UCSD-AML1 (cell line): ENCODE measurements around the gene FBXW12.

Experiments used
- DNase-seq: peaks from one replicate; lab custom pipeline; 2025; ENCODE audit not compliant: unreplicated experiment; lab: John Stamatoyannopoulos, UW

Gene FBXW12

DNA sequence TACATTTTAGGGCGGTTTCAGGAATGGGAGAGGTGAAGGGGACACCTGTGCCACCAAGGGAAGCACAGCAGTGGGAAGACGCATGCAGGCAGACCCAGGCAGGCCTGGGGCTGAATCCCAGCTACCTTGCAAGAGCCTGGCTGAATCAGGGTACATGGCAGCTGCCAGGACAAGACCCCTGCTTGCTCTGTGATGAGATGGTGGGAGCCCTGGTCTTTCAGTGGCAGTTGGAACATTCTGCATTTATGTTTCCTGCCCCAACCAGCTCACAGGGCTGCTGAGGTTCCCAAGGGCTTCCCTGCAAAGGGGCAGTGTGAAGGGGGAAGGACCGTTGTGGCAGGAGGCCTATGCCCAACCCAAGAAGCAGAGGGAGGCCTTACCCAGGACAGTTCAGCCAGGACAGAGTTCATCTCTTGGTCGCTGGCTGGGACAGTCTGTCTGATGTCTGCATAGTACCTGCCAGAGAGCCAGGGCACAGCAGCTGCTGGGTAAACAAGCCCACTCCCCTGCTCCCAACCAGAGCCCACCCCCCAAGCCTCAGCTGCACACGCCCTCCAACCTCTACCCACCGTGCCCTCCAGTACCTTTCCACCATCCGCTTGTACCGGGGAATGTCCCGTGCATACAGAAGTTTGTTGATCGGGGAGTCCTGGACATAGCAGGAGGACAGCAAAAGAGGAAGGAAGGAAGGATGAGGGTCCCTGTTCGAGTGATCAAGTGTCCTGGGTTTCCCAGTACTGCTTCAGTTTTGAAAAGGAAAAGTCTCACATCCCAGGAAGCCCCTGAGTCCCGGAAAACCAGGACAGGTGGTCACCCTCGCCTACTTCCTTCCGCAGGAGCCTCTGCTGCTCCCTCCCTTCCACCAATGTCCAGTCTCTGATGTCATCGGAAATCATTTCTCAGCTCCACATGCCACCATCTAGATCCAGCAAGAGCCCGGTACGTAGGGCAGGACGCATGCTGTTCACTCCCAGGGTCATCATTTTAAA is 34.7 kb downstream of the FBXW12 start:
- no peak for DNase-seq

DNA sequence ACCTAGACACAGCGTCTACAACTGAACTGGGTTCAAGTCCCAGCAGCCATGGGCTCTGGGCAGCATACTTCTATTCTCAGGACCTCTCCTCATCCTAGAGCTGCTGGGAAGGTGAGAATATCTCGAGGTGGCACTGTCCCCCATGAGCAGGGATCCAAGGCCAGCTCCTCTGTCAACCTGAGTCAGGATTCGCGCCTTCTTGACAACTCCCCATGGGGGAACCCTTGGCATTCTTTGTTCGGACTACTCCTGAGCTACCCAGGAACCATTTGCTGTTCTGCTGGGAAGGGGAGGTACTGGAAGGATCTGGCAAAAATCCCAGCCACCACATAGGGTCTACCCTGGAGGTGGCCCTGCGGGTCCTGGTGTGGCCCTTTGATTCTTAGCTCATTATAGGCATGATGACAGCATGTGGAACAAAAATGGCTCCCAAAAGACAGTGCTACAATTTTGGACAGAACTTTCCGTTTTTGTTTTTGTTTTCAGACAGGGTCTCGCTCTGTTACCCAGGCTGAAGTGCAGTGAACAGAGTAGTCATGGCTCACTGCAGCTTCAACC is 35.6 kb downstream of the FBXW12 start:
- DNase-seq, result no peak

DNA sequence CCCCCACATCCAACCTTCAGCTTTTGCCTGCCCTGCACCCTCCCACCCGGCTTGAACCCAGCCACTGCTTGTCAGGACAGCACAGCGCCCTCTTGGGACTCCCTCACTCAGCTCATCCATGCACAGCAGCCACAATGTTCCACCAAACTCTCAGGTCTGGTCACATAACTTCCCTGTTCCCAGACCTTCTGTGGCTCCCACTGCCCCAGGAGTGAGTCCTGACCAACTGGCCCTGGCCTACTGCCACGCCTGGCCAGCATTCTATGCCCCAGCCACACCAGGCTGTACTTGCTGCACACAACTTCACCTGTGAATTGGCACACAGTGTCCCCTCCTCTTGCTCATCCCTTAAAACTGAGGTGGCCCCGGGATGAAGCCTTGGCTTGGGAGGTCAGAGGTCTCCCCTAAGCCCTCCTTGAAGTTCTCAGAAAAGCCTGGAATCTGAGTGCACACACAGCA is 36.8 kb downstream of the FBXW12 start:
- no peak for DNase-seq

DNA sequence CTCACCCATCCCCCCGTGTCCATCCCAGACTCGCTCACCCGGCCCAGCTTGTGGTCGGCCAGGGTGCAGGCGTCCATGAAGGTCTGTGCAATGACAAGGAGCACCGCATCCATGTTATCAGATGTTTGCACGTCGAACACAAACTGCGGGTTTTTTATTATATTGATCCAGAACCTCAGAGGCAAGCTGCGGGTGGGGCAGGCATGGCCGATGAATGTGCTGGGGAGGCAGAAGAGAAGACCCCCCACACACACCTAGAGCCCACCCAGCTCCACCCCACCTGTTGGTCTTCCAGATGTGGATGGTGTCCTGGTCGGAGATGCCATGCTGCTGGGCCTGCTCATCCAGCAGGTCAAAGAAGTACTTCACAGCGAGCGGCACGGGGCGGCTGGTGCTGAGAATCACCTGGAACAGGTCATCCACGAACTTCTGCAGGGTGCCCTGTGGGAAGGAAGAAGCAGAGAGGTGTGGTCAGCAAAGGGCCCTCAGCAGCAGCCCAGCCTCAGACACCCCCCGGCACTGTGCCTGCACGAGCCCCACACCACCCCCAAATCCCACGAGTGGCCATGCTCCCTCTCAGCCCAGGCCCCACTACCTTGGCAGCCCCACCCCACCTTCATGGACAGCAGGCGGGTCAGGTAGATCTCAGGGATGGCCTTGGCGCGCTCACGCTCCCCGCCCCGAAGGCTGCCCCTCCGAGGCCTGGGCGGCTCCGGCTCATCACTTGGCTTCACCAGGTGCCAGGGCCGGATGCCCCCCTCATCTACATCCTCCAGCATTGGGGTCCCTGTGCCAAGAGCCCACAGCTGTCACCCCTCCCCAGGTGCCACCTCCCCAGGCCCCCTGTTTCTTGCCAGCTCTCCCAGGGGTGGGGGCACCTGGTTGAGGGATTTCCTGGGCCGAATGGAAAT is 37.5 kb downstream of the FBXW12 start:
- DNase-seq, result no peak

DNA sequence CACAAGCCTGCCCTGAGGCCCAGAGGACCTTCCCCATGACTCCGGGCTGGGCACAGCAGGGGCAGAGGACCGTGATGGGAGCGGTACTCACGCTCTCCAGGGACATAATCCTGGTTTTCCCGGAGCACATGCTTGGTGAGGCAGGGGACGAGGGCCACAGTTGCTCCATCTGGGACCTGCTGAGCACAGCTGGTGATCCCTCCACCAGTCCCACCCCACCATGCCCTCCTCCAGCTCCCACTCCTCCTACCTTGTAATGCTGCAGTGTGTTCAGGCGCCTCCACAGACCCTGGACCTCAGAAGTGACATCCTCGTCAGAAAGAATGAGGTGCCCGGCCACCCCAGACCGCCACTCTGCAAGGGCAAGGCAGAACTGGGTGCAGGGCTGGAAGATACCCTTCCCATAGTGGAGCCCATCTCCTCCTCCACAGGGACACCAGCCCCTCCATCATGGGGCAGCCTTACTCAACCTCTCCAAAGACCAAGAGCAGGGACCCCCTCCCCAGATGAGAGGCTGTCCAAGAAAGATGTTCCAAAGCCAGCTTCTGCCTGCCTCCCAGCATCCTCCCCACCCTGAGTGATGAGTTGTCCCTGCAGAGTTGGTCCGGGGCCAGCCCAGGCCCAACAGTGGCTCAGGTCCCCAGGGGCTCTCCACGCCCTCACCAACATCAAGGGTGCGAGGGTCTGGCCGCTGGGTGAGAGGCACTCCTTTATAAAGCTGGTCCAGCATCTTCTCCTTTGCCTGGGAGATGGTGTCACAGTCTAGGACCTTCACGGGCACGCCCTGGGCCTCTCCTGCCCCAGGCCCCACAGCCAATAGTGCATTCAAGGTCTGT is 38.4 kb downstream of the FBXW12 start:
- no peak for DNase-seq

DNA sequence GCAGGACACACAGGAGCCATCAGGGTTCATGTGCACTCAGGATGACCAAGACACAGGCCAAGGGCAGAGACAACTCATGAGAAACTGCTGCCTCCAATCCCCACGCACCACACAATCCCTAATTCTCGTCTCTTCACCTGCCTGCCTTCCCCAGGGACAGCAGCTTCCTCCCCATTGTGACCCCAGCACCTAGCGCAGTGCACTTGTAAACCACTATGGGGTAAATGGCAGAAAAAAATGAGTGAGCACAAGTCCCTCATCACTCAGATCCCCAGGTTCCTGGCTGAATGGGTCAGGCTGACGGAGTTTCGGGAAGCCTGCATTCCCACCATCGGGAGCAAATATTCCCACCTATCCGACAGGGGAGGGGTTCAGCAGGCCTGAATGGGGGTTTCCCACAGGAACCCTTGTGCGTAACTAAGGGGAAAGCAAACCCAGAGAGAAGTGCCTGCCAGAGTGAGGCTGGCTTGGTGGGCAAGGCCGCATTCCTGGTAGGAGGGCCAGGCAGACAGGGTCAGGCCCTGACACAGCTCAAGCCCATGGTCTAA is 39.1 kb downstream of the FBXW12 start:
- no peak for DNase-seq

DNA sequence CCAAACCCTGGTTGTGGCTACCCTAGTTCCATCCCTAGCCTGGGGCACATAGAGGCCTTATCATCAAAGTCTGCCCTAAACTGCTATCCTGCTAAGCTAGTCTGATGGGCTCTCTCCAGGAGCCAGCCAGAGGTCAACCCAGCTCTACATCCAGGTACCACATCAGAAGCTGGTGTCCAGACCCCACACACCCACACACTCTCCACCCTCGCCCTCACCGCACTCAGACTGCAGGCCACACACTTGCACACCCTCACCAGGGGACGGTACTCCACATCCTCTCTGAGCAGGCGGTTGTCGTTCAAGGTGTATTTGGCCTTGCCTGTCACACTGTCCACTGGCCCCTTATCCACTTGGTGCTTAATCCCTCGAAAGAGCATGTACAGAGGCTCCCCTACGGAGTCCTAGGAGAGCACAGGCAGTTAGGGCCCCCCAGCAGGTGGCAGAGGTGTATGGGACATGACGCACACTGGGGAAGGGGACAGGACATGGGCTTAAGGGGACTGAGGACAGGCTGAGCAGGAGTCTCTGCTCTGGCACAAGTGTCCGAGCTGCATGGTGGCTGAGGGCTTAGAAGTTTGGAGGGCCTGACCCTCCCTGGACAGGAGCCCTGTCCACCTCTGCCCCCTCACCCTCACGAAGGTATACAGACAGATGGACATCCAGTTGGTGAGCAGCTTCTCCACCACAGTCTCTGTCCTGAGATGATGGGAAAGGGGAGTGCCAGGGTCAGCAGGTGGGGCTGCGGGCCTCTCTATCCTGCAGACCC is 39.8 kb downstream of the FBXW12 start:
- no peak for DNase-seq

DNA sequence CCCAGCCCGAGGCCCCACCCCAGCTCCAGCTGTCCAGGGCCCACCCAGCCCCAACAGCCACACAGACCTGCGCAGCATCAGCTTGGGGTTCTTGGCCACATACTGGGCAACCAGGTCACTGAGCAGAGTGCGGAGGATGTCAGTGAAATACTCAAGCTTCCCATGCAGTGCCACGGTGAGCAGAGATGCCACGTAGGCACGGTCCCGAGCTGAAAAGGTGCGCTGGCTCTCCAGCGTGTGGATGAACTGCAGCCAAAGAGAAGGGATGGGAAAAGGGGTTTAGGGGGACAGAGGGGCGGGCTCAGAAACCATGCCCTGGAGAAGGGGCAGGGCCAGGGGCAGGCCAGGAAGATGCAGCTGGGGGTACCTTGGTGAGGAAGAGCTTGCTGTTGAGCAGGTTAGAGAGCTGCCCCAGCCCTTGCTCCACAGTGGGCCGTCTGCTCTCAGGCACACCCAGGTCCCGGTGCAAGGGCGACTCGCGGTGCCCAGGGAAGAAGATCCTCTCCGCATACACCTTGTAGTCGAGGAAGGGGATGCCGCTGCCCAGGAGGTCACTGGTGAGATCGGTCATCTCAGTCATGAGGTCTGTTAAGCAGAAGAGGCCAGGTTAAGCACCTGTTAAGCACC is 40.5 kb downstream of the FBXW12 start:
- DNase-seq, result no peak

DNA sequence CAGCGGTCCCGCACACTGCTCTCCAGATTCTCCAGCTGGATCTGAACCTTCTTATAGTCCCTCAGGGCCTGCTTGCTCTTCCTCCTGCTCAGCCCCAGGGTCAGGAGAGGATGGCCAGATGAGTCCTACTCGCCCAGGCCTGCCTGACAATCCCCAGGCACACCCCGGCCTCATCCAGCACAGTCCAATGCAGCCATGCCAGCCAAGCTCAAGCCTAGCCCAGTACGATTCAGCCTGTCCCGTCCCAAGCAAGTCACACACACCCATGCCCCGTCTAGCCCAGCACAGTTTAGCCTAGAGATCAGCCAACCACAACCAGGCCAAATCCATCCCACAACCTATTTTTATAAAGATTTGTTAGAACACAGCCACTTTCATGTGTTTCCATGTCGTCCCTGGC is 41.1 kb downstream of the FBXW12 start:
- DNase-seq, result no peak

DNA sequence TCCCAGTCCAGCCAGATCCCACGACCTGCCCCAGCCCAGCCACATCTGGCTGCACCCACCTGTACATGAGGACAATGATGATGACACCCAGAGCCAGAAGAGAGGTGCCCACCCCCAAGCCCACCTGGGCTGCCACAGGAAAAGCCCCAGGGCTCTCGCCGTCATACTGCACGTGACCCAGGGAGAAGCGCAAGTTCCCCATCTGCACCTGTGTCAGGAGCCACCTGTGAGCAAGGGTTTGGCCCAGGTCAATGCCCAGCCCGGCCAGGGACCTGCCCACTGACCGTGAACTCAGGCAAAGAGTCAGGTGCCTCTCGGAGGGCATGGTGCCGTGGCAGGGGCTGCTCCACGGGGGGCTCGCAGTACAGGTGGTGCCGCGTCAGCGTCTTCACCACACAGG is 41.6 kb downstream of the FBXW12 start:
- DNase-seq, result no peak

DNA sequence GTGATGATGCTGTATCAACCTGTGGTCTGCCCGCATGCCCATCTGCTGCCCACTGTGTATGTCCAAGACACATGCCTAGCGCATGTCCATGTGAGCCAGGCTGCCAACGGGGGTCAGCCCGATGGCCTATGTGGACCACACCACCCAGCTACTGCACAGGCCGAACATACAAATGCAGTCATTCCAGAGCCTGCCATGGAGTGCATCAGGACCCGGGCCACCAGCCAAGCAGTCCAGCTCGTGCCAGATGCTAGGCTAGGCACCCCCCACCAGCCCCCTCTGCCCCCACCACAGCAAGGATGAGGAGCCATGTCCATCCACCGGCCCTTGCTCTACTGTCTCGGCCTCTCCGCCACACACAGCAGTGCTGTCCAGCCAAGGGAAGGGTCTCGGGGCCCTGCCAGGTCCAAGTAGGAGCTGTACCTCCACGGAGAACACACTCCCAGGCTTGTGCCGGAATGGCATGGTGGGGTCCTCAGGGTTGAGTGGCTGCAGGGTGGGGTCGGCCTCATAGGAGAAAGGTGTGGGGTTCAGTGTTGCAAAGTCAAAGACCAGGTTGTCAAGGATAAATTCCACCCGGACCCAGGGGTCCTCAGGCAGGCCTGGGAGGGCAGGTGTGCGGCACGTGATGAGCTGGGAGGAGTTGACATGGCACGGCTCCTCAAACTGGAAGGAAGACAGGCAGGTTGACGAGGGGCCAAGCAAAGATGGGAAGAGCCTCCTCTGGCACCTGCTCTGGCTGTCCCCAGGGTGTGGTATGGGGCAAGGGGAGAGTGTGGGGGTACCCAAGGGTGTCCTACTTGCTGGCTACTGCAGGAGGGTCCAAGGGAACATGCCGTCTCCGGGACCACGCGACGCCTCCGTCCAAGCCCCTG is 42.6 kb downstream of the FBXW12 start:
- DNase-seq, result no peak

DNA sequence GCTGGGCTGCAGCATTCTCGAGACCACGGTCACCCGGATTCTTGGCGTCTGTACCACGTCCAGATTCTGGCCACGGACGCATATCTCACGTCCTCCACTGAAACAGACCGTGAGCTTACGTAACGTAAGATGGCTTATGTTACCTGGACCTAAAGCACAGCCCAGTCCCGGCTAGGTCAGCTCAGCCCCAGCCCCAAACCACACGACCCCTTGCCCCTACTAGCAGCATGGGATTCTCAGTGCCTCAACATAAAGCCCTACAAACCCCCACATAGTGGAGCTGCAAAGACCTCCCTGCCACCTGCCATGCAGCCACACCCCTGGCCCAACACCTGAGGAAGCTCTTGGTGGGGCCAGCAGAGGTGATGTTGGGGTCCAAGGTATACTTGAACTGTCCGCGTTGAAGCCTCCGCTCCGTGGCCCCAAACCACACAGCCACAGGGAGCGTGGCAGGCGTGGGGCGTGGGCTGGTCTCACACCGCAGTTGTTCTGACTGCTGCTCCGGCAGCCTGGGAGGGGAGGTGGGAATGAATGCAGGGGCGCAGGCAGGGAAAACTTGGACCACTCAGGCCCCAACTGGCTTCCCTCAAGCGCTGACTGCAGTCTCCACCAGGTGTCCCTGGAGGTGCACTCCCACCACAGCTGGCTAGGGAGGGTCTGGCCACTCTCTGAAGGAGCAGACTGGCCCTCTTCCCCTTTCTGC is 43.4 kb downstream of the FBXW12 start:
- no peak for DNase-seq

DNA sequence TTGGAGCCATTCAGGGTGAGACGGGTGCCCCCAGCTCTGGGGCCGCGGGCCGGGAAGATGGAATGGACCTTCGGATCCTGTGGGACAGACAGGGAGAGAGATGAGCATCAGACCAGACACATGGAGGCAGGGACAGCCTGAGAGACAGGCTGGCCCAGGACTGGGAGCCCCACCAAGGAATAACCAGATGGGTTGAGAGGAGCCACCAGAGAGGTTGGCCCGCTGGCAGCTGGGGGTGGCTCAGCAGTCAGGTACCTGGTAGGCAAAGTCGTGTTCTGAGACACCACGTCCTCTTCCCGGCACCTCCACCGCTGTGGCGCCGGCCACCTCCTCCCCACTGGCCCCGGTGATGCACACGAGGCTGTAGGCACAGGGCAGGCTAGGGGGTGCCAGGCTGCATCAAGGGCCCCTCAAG is 44.1 kb downstream of the FBXW12 start:
- DNase-seq, result no peak

DNA sequence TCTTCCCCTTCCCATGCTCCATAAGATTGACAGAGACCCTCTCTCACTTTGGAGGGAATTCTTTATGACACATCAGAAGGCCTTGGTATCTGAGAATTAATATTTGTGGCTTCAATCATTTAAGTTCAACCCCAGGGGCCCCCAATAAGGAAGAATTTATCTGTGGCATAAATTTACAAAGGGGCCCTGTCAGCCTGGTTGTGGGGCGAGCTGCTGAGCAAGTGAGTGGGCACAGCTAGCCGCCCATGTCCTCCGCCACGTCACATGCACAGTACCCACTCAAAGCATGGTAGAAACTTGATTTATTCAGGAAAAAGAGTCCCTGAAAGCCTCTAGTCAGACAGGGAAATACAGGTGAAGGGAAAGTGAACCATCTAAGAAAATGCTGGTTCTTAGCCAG is 44.5 kb downstream of the FBXW12 start:
- DNase-seq, result no peak

DNA sequence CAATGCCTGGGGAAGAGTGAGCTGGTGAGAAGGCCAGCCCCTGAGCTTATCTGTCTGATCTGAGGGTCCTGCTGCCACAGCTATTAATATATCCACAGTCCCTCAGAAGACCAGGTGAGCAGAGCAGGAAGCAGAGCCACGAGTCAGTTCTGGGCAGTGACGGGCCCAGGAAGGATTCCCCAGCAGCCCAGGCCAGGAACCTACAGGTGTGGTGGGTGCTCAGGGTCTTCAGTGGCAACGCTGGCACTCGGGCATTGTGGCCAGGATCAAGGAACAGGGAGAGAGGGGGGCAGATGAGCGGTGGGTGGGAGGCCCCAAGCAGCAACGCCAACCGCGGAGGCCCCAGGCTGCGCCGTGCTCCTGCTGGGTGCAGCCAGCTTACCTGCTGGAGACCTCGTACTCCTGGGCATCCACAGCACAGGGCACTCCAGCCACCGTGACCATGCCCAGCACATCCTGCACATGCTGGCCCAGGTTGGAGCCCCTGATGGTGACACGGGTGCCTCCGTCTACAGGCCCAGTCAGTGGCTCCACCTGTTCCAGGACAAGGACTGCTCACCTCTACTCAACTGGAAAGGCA is 45.6 kb downstream of the FBXW12 start:
- no peak for DNase-seq

DNA sequence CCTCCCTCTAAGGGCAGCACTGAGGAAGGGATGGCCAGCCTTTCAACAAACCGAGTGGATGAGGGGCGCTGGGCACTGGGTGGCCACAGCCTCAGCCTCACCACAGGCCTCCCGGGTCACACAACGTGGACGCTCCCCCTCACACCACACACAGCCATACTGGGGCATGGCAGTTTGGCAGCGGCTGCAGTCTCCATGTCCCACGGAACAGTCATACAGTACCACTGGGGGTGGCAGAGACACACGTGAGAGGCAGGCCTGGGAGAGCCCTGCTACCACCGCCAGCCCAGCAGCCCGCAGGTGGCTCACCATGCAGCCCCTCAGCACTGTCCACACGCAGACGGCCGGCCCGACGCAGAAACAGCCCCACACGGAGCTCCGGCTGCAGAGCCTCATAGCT is 46.1 kb downstream of the FBXW12 start:
- no peak for DNase-seq

DNA sequence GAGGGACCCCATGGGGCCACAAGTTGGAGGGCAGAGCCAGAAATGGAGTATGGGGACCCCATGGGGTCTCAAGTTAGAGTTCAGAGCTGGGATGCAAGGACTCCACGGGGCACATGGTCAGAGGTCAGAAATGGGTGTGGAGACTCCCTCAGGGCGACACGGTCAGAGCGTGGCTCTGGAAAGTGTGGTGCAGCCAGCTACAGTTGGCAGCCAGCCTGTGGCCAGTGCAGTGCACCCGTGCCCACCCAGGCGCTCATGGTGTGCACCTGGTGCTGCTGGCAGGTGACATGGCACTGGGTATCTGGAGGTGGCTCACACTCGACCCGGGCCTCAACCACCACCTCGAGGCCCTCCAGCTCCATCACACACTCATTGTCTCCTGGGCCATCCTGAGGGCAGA is 46.6 kb downstream of the FBXW12 start:
- no peak for DNase-seq
